Fibroblast of villous mesenchyme (primary cell): ENCODE measurements around the gene BPGM. TPM values are rescaled to one million over a fixed set of nuclear protein-coding genes. Genes with fewer than 3 reads are reported as not detected.
"Not testable (repeated sequence)": the region's sequence is repeated elsewhere in the genome, so short reads cannot be mapped to it uniquely, and the experiment has no call there.

Source experiments
- DNase-seq: peaks from one replicate; pipeline ENCODE4 v3.0.0-alpha.2; 2010; ENCODE audit warnings: low read depth
- H3K4me3 ChIP-seq: 2 replicates; pipeline ENCODE4 v1.5.1; 2011; ENCODE audit warnings: low read depth, mild to moderate bottlenecking, low read length
- CTCF ChIP-seq: IDR thresholded peaks from 2 replicates; pipeline ENCODE4 v1.5.1; 2012; ENCODE audit warnings: low read depth, mild to moderate bottlenecking, low read length; ENCODE audit not compliant: insufficient read depth
- total RNA-seq: library from RNA; depleted of rRNA; stranded (reverse); fragments of >200 nt; gene quantifications from 2 replicates; pipeline ENCODE4 v1.2.3, GENCODE V29; 2012

The BPGM gene
- total RNA-seq, 1 donor = 59.2 TPM

- no peak for DNase-seq
- no peak for TF ChIP-seq CTCF
- no peak overlapping the region for H3K4me3 ChIP-seq
Measured at GRCh38 chr7:134674424-134674823, 27.8 kb downstream of the BPGM start.

DNA sequence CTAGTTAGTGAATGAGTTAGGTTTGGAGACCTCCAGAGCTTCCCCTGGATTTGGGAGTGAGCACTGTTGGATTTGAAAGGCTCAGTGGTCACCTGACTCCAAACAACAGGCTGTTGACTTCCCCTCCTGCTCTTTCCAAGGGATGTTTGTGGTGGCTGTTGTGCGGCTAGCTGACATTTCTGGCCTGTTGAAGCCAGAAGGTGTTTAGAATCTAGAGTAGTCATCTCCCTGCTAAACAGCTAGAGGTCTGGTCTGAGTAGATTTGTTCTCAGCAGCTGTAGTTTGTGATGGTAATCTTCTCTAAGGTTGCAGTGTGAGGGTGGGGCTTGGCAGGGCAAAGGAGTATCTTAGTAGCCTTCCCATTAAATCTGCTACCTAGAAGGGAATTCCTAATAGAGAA is 30.1 kb downstream of the BPGM start:
- no peak overlapping the region for H3K4me3 ChIP-seq
- no peak for DNase-seq
- no peak for TF ChIP-seq CTCF

DNA sequence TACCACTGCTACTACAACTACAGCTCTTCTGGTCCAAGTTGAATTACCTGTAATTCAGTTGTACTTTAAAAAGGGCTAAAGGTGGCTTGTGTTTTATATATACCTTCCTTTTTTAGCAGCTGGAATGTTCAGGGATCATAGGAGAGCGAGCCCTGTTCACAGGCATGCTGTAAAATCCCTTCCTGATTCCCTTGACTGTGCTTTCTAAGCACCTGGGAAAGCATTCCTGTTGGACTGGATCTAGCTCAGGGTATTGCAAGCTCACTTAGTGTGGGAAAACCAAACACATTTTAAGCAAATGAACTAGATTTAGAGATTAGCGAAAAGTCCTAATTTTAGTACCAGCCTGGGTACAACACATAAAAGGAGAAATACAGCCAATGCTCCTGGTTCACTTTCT is 31.5 kb downstream of the BPGM start:
- no peak for DNase-seq
- H3K4me3 ChIP-seq = no peak overlapping the region
- TF ChIP-seq CTCF = no peak

DNA sequence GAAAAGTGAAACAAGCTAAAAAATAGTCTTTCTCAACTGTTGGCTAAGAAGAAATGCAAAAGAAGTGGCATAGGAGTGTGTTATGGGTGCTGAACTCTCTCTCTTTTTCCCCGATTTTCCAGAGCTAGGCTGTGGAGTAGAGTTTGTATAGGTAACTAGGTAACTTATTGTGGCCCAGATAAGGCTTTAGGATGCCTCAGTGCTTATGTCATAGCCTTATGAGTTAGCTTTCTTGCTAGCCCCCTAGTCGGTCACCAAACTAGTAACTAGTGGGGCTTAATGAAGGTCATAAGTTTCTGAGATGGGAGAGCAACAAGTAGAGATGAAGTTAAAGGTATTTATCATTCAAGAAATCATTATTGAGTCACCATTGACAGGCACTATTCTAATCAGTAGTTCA is 32.4 kb downstream of the BPGM start:
- no peak for DNase-seq
- H3K4me3 ChIP-seq = no peak overlapping the region
- no peak for TF ChIP-seq CTCF

DNA sequence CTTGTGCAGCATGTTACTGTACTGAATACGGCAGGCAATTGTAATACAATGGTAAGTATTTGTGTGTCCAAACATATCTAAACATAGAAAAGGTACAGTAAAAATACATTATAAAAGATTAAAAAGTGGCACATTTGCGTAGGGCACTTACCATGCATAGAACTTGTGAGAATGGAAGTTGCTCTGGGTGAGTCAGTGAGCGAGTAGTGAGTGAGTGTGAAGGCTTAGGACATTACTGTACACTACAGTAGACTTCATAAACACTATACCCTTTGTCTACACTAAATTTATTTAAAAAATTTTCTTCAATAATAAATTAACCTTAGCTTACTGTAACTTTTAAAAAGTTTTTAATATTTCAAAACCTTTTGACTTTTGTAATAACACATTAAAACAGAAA is 37.5 kb downstream of the BPGM start:
- TF ChIP-seq CTCF = no peak
- DNase-seq = no peak
- H3K4me3 ChIP-seq = no peak overlapping the region

GRCh38 chr7:134685250-134685649 is 38.6 kb downstream of the BPGM start:
- TF ChIP-seq CTCF = no peak
- no peak for DNase-seq
- no peak overlapping the region for H3K4me3 ChIP-seq

DNA sequence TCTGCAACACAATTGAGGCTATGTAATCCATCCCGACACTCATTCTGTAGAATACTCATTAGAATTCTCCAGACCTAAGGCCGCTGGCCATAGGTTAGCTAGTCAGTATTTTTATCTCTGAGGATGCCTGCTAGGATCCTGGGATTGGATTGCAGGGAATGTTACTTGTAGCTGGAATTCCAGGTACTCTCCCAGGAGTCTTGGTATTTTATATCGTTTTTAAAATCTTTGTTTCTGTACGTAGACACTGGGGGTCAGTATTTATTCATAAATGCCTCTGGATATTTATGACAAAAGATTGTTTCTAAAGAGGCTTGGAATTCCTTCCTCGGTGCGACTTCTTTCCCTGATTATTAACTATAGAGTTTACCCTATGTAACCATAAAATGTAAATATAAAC is 40.1 kb downstream of the BPGM start:
- peak; percentile 34 for TF ChIP-seq CTCF
- peak; percentile 51 for DNase-seq
- H3K4me3 ChIP-seq = no peak overlapping the region

DNA sequence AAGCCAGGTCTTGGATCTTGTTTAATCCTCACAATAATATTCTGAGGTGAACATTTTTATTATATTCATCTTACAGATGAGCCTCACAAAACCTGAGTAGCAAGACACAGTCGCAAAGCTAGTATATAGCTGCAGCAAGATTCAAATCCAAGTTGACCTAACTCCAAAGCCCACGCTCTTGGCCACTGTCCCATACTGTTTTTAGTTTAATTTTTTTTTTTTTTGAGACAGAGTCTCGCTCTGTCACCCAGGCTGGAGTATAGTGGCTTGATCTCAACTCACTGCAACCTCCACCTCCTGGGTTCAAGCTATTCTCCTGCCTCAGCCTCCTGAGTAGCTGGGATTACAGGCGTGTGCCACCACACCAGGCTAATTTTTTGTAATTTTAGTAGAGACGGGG is 42.9 kb downstream of the BPGM start:
- not testable (repeated sequence) for DNase-seq
- peak overlapping the region; percentile 46 for H3K4me3 ChIP-seq
